CD4-positive, alpha-beta T cell treated with Interleukin-12 subunit alpha and Interleukin-12 subunit beta, for 1 hour (primary cell): Measurements from ENCODE around the gene TGFBRAP1.
"Not testable (repeated sequence)": the region's sequence is repeated elsewhere in the genome, so short reads cannot be mapped to it uniquely, and the experiment has no call there.

Experiments
- DNase-seq: peaks from one replicate; pipeline ENCODE4 v3.0.0-alpha.2; 2020

Gene TGFBRAP1

GRCh38 chr2:105271393-105272045 lies 58.0 kb downstream of the TGFBRAP1 start:
- DNase-seq: no peak

- no peak for DNase-seq
Observed at GRCh38 chr2:105269426-105269825, 60.1 kb downstream of the TGFBRAP1 start.

GRCh38 chr2:105262651-105263091 lies 66.9 kb downstream of the TGFBRAP1 start:
- no peak for DNase-seq

GRCh38 chr2:105261061-105261460 lies 68.5 kb downstream of the TGFBRAP1 start:
- DNase-seq: no peak

- DNase-seq: no peak
Observed at GRCh38 chr2:105258835-105259350, 70.6 kb downstream of the TGFBRAP1 start.

- DNase-seq: no peak
Observed at GRCh38 chr2:105257981-105258380, 71.6 kb downstream of the TGFBRAP1 start.

- no peak for DNase-seq
Observed at GRCh38 chr2:105256431-105257047, 73.0 kb downstream of the TGFBRAP1 start.

- DNase-seq: no peak
Observed at GRCh38 chr2:105255979-105256378, 73.6 kb downstream of the TGFBRAP1 start.

- no peak for DNase-seq
Observed at GRCh38 chr2:105254531-105255210, 74.9 kb downstream of the TGFBRAP1 start.

GRCh38 chr2:105252271-105252670 lies 77.3 kb downstream of the TGFBRAP1 start:
- DNase-seq: no peak

- DNase-seq: not testable (repeated sequence)
Observed at GRCh38 chr2:105251016-105251648, 78.4 kb downstream of the TGFBRAP1 start.

- no peak for DNase-seq
Observed at GRCh38 chr2:105249891-105250290, 79.6 kb downstream of the TGFBRAP1 start.

GRCh38 chr2:105249181-105249580 lies 80.4 kb downstream of the TGFBRAP1 start:
- DNase-seq: no peak

- DNase-seq: no peak
Observed at GRCh38 chr2:105248316-105249070, 81.0 kb downstream of the TGFBRAP1 start.

GRCh38 chr2:105244451-105244850 lies 85.1 kb downstream of the TGFBRAP1 start:
- DNase-seq: no peak

- no peak for DNase-seq
Observed at GRCh38 chr2:105243961-105244360, 85.6 kb downstream of the TGFBRAP1 start.

- DNase-seq: no peak
Observed at GRCh38 chr2:105242286-105242993, 87.1 kb downstream of the TGFBRAP1 start.

- DNase-seq: no peak
Observed at GRCh38 chr2:105241443-105241842, 88.1 kb downstream of the TGFBRAP1 start, which contains the start of gene GPR45. Gene GPR45, plus strand, starts transcription at chr2:105241743. Its CDS starts 116 bp downstream, at chr2:105241859.

- DNase-seq: no peak
Observed at GRCh38 chr2:105239924-105240323, 89.6 kb downstream of the TGFBRAP1 start.

- DNase-seq: no peak
Observed at GRCh38 chr2:105238664-105239240, 90.8 kb downstream of the TGFBRAP1 start.

- no peak for DNase-seq
Observed at GRCh38 chr2:105237045-105237765, 92.3 kb downstream of the TGFBRAP1 start.
